ENCODE measurements around the gene SLC46A1. TPM values are rescaled to one million over a fixed set of nuclear protein-coding genes. Genes with fewer than 3 reads are reported as not detected.

The SLC46A1 gene
- 4.1 and 4.2 TPM in 2 replicates for total RNA-seq

DNA sequence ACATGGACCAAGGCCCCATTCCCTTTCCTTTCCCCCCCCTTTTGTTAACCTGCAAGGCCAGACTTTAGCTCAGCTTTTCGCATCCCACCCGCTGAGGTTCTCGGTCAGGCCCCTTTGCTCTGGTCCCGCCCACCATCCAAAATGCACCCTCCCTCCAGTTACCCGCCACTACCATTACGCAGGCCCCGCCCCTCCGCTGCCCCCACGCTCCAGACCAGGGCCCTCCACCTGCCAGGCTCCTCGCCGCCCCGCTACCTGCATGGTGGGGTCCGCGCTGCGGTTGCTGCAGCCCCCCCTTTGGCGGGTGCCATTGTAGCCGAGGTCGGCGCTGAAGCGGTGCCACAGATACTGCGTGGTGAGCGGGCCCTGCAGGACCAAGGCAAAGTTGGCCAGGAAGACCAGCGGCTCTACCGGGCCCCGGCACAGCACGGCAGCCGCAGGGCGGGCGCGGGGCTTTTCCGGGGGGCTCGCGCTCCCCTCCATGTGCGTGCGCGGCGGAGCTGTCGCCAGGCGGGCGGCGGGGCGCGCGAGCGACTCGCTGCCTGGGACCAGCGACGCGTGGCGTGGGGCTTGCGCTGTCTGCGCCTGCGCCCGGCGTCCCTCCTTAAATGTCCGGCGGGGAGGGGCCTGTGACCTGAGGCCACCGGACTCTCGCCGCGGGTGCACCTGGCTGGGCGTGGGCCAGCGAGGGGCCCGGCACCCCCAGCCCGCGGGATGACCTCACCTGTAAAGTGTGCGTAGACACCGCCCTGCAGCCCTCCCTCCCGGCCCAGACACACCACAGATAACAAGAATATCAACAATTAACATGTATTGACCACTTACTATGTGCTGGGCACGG is at the start of gene SLC46A1:
Gene SLC46A1 (minus strand): TSS at position 581 of the 841 bp plus-strand sequence. CDS start 98 bp downstream, at position 483.

DNA sequence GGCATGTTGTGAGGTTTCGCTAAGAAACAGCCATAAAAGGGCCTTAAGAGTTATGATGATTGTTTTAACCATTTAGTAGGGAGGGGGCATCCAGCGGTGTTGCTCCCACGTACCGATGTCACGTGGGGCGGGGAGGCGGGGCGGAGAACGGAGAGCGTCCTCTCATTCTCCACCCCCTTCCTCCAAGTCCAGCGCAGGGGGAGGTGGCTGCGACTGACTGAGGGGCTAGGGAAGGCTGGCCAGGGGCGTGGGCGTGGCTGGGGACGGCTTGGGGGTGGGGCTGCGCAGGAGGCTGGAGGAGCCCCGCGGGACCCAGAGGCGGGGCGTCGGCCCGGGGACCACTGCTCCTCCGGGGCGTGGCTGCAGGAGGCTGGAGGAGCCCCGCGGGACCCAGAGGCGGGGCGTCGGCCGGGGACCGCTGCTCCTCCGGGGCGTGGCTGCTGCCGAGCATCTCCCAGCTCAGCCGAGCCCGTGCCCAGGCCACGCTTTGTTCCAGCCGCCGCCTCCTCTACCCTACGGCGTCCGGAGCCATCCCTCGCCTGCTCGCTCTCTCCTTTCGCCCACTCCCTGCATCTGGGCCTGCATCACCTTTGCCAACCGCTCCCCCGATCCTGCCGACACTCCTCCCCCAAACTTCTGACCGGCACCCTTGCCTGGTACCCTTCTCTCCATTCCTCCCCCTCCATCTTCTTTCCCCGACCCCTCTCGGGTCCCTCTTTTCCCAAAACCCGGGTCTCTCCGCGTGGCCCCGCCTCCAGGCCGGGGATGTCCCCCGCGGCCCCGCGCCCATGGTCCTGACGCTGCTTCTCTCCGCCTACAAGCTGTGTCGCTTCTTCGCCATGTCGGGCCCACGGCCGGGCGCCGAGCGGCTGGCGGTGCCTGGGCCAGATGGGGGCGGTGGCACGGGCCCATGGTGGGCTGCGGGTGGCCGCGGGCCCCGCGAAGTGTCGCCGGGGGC is 34.5 kb downstream of the SLC46A1 start, which contains the start of gene SARM1:
Gene SARM1 (plus strand): TSS at position 450 of the 958 bp plus-strand sequence. CDS start 339 bp downstream, at position 789.

DNA sequence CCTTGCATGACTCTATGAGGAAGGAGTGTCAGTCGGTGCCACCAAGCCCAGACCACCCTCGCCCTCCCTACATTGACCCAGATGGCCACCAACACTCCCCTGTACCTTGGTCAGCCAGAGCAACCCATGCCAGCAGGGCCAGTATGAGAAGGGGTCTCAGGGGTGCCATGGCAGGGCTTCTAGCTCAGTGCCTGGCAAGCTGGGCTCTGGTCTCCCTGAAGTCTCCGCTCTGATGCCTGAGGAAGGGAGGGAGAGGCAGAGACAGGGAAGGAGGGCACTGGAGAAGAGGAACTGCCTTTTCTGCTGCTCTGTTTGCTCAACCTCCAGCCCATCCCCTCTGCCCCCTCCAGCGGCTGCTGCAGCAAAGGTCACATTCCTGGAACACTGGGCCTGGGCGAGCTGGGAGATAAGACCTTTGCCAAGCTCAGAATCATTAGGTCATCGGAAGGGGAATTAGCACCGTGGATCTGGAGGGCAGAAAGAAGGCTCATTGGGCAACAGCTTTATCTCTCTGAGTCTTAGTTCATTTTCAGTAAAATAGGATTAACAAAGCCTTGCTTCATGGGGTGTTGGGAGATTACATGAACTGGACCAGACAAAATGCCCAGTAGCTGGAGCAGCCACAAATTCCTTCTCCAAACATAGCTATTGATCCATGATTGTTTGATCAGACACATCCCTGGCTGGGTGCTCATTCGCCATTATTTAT is 35.8 kb downstream of the SLC46A1 start, which contains the start of gene VTN:
Gene VTN (minus strand): TSS at position 273 of the 709 bp plus-strand sequence. CDS start 104 bp downstream, at position 169.

DNA sequence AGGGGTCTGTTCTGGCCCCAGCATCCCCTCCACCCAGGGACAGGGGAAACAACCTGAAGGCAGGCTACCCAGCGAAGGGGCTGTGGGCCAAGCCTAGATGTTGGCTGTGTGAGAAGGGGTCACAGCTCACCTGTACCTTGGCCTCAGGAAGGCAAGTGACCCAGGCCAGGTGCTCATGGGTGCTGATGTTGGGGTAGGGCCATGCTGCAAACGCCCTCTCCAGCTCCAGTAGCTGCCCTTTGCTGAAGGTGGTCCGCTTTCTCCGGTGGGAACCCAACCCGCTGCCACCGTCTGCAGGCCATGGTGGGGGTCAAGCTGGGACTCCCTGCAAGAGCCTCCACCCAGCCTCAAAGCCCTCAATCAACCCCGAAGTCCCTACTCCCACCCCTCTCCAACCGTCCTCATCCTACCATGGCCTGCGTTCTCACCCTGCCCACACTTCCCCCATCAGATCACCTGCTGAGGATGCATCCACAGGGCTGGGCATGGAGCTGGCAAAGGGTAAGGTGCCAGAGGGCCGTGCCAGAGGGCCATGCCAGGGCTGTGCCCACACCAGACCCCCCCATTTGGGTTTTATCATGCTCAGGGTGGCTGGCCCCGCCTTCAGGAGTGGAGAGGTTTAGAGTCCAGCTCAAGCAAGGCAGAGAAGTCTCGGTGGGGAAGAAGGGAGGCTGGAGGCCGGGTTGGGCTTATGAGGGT is 41.2 kb downstream of the SLC46A1 start, which contains the start of gene SEBOX:
Gene SEBOX (minus strand): TSS at position 535 of the 699 bp plus-strand sequence. CDS start 48 bp downstream, at position 487.

DNA sequence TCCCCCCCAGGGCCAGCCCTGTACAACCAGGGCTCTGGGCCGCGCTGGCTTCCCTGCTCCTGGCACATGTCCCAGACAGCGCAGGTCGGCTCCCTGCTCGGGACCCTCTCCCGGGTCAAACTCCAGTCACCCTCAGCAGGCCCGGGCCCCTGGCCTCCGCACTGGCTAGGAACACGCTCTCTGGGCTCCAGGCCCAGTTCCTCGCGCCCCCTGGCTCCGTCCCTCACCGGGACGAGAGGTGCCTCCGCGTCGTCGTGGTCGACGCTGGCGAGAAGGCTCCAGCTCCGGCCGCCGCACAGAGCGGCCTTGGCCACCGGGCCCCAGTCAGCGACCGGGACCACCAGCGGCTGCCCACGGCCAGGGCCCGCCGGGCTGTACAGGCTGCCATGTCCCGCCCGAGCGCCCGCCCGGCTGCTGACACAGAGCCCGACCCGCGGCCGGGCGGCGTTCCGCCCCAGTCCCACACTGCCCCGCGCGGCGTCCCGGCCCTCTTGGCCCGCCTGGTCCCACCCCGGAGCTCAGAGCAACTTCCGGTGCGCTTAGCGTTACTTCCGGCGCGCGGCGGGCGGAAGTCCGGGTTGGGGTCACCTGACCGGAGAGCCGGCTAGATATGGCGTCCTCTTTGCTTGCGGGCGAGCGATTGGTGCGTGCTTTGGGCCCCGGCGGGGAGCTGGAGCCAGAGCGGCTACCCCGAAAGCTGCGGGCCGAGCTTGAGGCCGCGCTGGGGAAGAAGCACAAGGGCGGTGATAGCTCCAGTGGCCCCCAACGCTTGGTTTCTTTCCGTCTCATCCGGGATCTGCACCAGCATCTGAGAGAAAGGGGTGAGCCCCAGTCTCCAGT is 48.7 kb downstream of the SLC46A1 start, which contains the start of gene POLDIP2:
Gene POLDIP2 (minus strand): TSS at position 467 of the 840 bp plus-strand sequence. CDS start 79 bp downstream, at position 388.

Other genes with a start within 250 kb of the SLC46A1 start
- gene TMEM97, start 87.0 kb downstream of the SLC46A1 start, total RNA-seq = 18.5 and 21.3 TPM in 2 replicates
- gene IFT20, start 70.7 kb downstream of the SLC46A1 start, total RNA-seq = 32.2 and 38.3 TPM in 2 replicates
- gene TNFAIP1, start 70.5 kb downstream of the SLC46A1 start, total RNA-seq = 83.7 and 86.3 TPM in 2 replicates
- 98.7 and 116 TPM in 2 replicates for gene POLDIP2, start 48.7 kb downstream of the SLC46A1 start, total RNA-seq
- not detected in 2 replicates for gene SEBOX, start 41.0 kb downstream of the SLC46A1 start, total RNA-seq
- gene VTN, start 35.9 kb downstream of the SLC46A1 start, total RNA-seq = 0.07 TPM in 1 of 2 replicates, not detected in the other
- gene SARM1, start 34.5 kb downstream of the SLC46A1 start, total RNA-seq = 4.5 and 5.5 TPM in 2 replicates
- gene SLC13A2, start 67.4 kb upstream of the SLC46A1 start, total RNA-seq = not detected in 2 replicates
- not detected in 2 replicates for gene FOXN1, start 100.1 kb upstream of the SLC46A1 start, total RNA-seq
- 29.5 and 30.2 TPM in 2 replicates for gene UNC119, start 146.4 kb upstream of the SLC46A1 start, total RNA-seq
- 55.2 and 64.4 TPM in 2 replicates for gene PIGS, start 165.3 kb upstream of the SLC46A1 start, total RNA-seq
- gene ALDOC, start 170.7 kb upstream of the SLC46A1 start, total RNA-seq = 9.1 and 12.3 TPM in 2 replicates
- 49.6 and 54.7 TPM in 2 replicates for gene SPAG5, start 192.8 kb upstream of the SLC46A1 start, total RNA-seq
- 1.5 and 2.5 TPM in 2 replicates for gene RSKR, start 208.0 kb upstream of the SLC46A1 start, total RNA-seq
- 108 and 135 TPM in 2 replicates for gene BLTP2, start 238.9 kb upstream of the SLC46A1 start, total RNA-seq

Data from mammary microvascular endothelial cell (primary cell).